ENCODE measurements around the gene EARS2. TPM values are rescaled to one million over a fixed set of nuclear protein-coding genes. Genes with fewer than 3 reads are reported as not detected.

The EARS2 gene
- total and polyA plus RNA-seq, 9 of the 15 experiments (the other 6 are each of a cell fraction or from before 2014, with no cell fraction given) = 17.6 to 58.6 (median 36.3) TPM

- TF ChIP-seq ZNF318 (IDR thresholded peaks at IDR 0.05; ENCODE audit: borderline replicate concordance in 1 of 2, low read depth in 1 of 2) (peak in 1 of 2 experiments; percentile 61; a peak in 1 of 4 replicates), HCFC1 (IDR thresholded peaks at IDR 0.05; ENCODE audit: low read depth, low read length) (peak; percentile 67), SAFB (IDR thresholded peaks at IDR 0.05; ENCODE audit: borderline replicate concordance, low read depth, low read length) (peak; percentile 70; the same call in 1 of the 2 replicates), CBX3 (IDR thresholded peaks at IDR 0.05; ENCODE audit: borderline replicate concordance in 1 of 2, low read length in 2 of 2) (peak in 1 of 2 experiments; percentile 46; a peak in 2 of 3 replicates), MCM5 (IDR thresholded peaks at IDR 0.05; ENCODE audit: low read depth) (no peak), MAFF (IDR thresholded peaks at IDR 0.05; ENCODE audit: low read length) (no peak), NR2F6 (CRISPR knock-in tag; IDR thresholded peaks at IDR 0.05) (no peak), BRF1 (IDR thresholded peaks at IDR 0.05; ENCODE audit: borderline replicate concordance, extremely low read depth, insufficient read length) (no peak), MAZ (CRISPR knock-in tag; conservative IDR thresholded peaks at IDR 0.05 in 1 of 2, IDR thresholded peaks at IDR 0.05 in 1 of 2) (peak; percentile 87 to 97)
Measured at GRCh38 chr16:23556881-23557778, at the start of gene EARS2, which contains the start of gene UBFD1 (continued).
